HG03469 (cell line): ENCODE data around the gene KLF2.

Experiments used
- ATAC-seq: cut with Tn5 transposase; IDR thresholded peaks from one replicate; pipeline ENCODE4 v1.9.1; 2021; ENCODE audit warnings: mild to moderate bottlenecking, moderate library complexity, moderate number of reproducible peaks; ENCODE audit not compliant: unreplicated experiment

The KLF2 gene

GRCh38 chr19:16375157-16375935, 50.7 kb downstream of the KLF2 start:
- ATAC-seq, result no peak

- ATAC-seq, result no peak
Observed at GRCh38 chr19:16375936-16376185, 51.2 kb downstream of the KLF2 start.

GRCh38 chr19:16376241-16376640, 51.6 kb downstream of the KLF2 start:
- no peak for ATAC-seq

GRCh38 chr19:16376649-16377048, 52.0 kb downstream of the KLF2 start:
- no peak for ATAC-seq

DNA sequence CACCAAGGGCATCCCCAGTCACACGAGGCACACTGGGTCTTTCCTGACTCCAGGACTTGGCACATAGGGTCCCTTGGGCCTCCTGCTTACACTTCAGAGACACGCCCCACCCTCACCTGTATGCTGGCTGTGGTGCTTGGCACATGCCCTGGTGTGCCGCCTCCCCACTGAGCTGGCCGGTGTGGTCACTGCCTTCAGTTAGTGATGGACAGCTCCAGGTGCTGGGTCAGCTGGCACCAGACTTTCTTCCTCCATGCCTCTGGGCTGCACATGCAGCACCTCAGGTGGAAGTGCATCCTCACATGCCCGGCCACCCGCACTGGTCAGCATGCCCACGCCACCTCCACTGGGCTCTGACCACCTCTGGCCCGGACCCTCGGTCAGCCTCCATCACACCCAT, 52.9 kb downstream of the KLF2 start:
- no peak for ATAC-seq
